ENCODE measurements around the gene PAGE2.
"Not testable (repeated sequence)": the region's sequence is repeated elsewhere in the genome, so short reads cannot be mapped to it uniquely, and the experiment has no call there.

The PAGE2 gene

GRCh38 chrX:55107911-55108310, 19.1 kb downstream of the PAGE2 start:
- TF ChIP-seq BACH2 (CRISPR knock-in tag; IDR thresholded peaks at IDR 0.05; ENCODE audit: borderline replicate concordance) (no peak), ZC3H10 (CRISPR knock-in tag; IDR thresholded peaks at IDR 0.05) (no peak), TSHZ2 (CRISPR knock-in tag; IDR thresholded peaks at IDR 0.05) (no peak), ESRRG (CRISPR knock-in tag; IDR thresholded peaks at IDR 0.05) (no peak), ZFP3 (CRISPR knock-in tag; IDR thresholded peaks at IDR 0.05) (no peak), ZNF70 (CRISPR knock-in tag; IDR thresholded peaks at IDR 0.05) (no peak), ZNF565 (CRISPR knock-in tag; conservative IDR thresholded peaks at IDR 0.05; ENCODE audit: low read depth) (no peak), CSDC2 (CRISPR knock-in tag; IDR thresholded peaks at IDR 0.05) (no peak), TCF4 (CRISPR knock-in tag; IDR thresholded peaks at IDR 0.05; ENCODE audit: borderline replicate concordance) (no peak), CSRNP3 (CRISPR knock-in tag; IDR thresholded peaks at IDR 0.05) (no peak), RARB (CRISPR knock-in tag; IDR thresholded peaks at IDR 0.05) (no peak), ZNF8 (CRISPR knock-in tag; IDR thresholded peaks at IDR 0.05) (no peak), GLIS3 (CRISPR knock-in tag; IDR thresholded peaks at IDR 0.05) (no peak), ZFP30 (CRISPR knock-in tag; IDR thresholded peaks at IDR 0.05) (no peak), ISL1 (CRISPR knock-in tag; IDR thresholded peaks at IDR 0.05) (no peak), POU6F1 (CRISPR knock-in tag; IDR thresholded peaks at IDR 0.05; ENCODE audit: borderline replicate concordance, low read depth) (no peak)
- ATAC-seq = no peak

- no peak for TF ChIP-seq ZFP3 (CRISPR knock-in tag; IDR thresholded peaks at IDR 0.05)
- no peak for ATAC-seq
Observed at GRCh38 chrX:55109306-55109705, 20.5 kb downstream of the PAGE2 start.

- TF ChIP-seq TOX (CRISPR knock-in tag; IDR thresholded peaks at IDR 0.05; ENCODE audit: borderline replicate concordance) (no peak), ESRRG (CRISPR knock-in tag; IDR thresholded peaks at IDR 0.05) (no peak), GLIS3 (CRISPR knock-in tag; IDR thresholded peaks at IDR 0.05) (no peak), OSR1 (CRISPR knock-in tag; IDR thresholded peaks at IDR 0.05) (no peak), PATZ1 (CRISPR knock-in tag; IDR thresholded peaks at IDR 0.05; ENCODE audit: borderline replicate concordance) (no peak), ZFP3 (CRISPR knock-in tag; IDR thresholded peaks at IDR 0.05) (no peak), POU6F1 (CRISPR knock-in tag; IDR thresholded peaks at IDR 0.05; ENCODE audit: borderline replicate concordance, low read depth) (no peak), BACH2 (CRISPR knock-in tag; IDR thresholded peaks at IDR 0.05; ENCODE audit: borderline replicate concordance) (no peak), CREB5 (CRISPR knock-in tag; IDR thresholded peaks at IDR 0.05; ENCODE audit: low read depth) (no peak), ZC3H10 (CRISPR knock-in tag; IDR thresholded peaks at IDR 0.05) (no peak), ARNTL (CRISPR knock-in tag; IDR thresholded peaks at IDR 0.05; ENCODE audit: borderline replicate concordance, low read depth) (no peak), RARB (CRISPR knock-in tag; IDR thresholded peaks at IDR 0.05) (no peak), ISL1 (CRISPR knock-in tag; IDR thresholded peaks at IDR 0.05) (no peak), ZNF70 (CRISPR knock-in tag; IDR thresholded peaks at IDR 0.05) (no peak), CSRNP3 (CRISPR knock-in tag; IDR thresholded peaks at IDR 0.05) (no peak), ZFP30 (CRISPR knock-in tag; IDR thresholded peaks at IDR 0.05) (no peak), TCF4 (CRISPR knock-in tag; IDR thresholded peaks at IDR 0.05; ENCODE audit: borderline replicate concordance) (no peak), SNAI2 (CRISPR knock-in tag; IDR thresholded peaks at IDR 0.05) (no peak)
Observed at GRCh38 chrX:55111578-55112254, 22.9 kb downstream of the PAGE2 start.

GRCh38 chrX:55116589-55116988, 27.8 kb downstream of the PAGE2 start:
- ATAC-seq = not testable (repeated sequence)

More at GRCh38 chrX:55111578-55112254, 22.9 kb downstream of the PAGE2 start:
- ATAC-seq = no peak

All from SK-N-SH treated with all-trans-retinoic acid at 6 μM for 48 hours (cell line).